GM19328 (cell line): ENCODE data around the gene FRMPD1.
A peak's percentile ranks its signal among the peaks of the same experiment; 100 is the strongest.
"Not testable (repeated sequence)": the region's sequence is repeated elsewhere in the genome, so short reads cannot be mapped to it uniquely, and the experiment has no call there.

Experiments used
- ATAC-seq: cut with Tn5 transposase; IDR thresholded peaks from one replicate; pipeline ENCODE4 v1.9.1; 2021; ENCODE audit warnings: mild to moderate bottlenecking, moderate library complexity; ENCODE audit not compliant: unreplicated experiment

Gene FRMPD1, protein sequence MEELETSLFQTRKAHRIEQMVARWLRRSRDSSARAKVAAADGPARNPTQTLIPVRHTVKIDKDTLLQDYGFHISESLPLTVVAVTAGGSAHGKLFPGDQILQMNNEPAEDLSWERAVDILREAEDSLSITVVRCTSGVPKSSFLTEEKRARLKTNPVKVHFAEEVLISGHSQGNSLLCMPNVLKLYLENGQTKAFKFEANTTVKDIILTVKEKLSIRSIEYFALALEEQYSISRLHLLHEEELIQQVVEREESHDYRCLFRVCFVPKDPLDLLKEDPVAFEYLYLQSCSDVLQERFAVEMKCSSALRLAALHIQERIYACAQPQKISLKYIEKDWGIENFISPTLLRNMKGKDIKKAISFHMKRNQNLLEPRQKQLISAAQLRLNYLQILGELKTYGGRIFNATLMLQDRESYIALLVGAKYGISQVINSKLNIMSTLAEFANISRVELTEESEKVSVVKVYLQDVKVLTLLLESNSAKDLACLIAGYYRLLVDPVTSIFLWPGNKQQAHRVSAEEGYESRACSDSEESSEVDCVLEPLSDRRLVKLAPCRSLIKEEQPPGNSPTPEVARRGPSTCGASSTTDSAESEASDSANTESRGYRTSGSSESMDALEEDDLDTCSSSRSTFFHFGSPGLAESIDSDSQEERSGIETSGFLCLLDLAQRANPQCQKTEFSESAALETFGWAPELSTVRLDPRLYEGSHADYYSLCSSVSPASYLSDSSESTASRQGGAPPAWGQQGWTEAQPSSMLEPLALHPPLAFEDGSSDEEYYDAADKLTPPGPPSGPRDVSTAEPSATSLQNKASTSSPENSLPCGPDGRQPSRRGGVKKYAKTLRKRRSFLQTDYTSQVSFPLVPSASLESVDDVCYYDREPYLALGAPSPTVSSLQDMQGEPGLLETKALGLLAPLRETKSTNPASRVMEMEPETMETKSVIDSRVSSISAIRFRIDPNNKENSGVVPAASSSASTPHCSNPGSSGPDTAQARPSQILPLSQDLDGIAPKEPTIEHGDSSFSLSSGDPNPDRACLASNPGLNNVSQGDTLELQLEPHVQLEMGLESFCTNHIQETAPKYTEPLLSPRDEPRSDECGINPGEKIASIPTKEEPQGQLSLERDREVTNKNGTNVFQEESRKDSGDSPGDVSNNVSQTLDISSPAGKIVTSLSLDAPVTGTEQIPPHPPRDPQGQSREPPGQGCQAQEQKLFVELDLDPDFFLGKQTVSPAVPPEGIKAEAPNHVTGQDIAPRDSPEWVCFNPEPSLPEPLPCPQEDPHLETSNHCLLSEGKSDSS (N-terminal part only)

DNA sequence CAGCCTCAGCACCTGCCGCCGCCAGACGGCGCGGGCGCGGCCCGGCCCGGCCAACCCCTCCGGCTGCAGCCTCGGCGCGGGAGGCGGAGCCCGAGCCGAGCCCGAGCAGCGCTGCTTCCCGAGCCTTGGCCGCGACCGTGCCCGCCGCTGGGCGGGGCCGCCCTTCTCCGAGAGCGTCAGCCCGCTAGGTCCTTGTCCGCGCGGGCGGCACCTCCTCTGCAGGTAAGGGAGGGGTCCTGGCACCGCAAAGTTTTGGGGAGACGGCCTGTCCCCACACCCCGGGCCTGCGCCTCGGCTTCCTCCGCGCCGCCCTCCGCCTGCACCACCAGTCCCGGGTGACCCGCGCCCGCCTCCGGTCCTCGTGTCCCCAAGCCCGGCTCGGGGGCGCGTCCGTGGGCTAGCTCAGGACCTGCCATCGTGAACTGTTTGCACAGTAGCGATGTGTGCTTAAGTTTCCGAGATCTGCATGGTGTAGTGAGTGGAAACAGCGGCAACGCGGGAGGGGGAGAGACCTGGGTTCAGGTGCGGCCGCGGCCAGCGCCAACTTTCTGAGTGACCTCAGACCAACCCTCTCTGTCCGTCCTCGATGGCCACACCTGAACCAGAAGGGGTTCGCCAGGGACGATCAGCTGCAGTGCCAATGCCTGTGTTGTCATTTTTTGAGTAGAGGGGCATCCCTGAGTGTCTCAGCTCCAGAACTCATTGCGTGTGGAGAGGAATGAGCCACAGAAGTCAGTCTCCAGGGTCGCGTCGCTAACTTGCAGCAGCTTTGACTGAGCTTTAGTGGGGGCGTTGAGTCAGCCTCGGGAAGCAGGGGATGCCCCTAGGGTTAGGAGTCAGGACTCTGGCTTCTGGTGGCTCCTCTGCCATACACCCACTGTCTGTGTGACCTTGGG is at the start of gene FRMPD1:
Gene FRMPD1, plus strand, starts transcription at position 82 of the 896 bp plus-strand sequence. CDS start 41,688 bp downstream, outside the sequence.
- ATAC-seq, result peak; percentile 88

DNA sequence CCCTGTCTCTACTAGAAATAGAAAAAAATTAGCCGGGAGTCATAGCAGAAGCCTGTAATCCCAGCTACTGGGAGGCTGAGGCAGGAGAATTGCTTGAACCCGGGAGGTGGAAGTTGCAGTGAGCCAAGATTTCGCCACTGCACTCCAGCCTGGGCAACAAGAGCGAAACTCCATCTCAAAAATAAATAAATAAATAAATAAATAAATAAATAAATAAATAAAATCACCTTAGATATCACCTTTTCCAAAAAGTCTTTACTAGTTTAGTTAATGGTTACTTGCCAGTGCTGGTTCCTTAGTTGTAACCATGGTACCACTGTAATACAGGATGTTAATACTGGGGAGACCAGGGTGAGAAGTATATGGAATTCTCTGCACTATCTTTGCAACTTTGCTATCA is 48.7 kb upstream of the FRMPD1 start:
- not testable (repeated sequence) for ATAC-seq

DNA sequence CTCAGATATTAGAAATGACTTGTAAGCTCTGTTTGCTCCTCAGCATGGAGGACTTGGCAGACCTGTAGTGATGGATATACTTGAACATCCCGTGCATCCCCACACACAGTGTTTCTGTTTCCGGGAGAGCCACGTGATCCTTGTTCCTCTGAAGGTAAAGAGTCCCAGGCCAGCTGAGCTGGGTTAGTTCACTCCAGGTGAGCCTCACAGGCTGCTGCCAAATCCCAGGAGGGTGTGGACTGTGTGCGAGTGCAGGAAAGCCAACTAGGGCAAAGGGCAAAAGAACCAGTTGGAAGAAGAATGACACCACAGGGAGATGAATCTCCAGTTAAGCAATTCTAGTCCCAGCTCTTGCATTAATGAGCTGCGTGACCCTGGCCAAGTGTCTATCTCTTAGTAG is 47.9 kb upstream of the FRMPD1 start:
- ATAC-seq, result no peak

DNA sequence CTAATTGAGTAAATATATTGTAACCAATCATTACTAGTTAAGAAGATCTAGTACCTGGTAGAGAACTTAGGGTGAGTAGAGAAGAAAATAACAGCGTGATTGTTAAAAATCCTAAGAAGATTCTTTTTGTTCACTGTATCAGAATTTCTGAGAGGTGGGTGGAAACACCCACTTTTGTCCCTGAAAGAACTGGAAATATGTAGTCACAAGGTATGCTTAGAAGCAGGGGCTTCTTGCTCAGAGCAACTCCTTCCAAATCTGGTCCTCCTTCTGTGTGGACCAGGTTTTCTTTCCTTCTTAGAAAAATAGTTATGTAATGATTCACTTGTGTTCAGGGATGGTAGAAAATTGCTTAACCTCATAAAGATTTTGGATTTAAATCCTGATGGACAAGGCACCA is 46.5 kb upstream of the FRMPD1 start:
- ATAC-seq, result no peak

DNA sequence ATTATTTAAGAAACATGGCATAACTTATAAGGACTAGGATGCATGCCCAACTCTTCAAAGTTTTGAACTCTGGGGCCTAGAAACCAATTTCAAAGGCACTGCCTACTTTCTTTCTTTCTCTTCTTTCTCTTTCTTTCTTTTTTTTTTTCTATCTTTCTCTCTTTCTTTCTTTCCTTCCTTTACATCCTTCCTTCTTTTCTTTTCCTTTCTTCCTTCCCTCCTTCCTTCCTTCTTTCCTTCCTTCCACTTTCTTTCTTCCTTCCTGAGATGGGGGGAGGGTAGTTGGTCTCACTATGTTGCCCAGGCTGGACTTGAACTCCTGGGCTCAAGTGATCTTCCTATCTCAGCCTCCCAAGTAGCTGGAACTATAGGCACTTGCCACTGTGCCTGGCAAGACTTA is 42.5 kb upstream of the FRMPD1 start:
- ATAC-seq, result no peak

DNA sequence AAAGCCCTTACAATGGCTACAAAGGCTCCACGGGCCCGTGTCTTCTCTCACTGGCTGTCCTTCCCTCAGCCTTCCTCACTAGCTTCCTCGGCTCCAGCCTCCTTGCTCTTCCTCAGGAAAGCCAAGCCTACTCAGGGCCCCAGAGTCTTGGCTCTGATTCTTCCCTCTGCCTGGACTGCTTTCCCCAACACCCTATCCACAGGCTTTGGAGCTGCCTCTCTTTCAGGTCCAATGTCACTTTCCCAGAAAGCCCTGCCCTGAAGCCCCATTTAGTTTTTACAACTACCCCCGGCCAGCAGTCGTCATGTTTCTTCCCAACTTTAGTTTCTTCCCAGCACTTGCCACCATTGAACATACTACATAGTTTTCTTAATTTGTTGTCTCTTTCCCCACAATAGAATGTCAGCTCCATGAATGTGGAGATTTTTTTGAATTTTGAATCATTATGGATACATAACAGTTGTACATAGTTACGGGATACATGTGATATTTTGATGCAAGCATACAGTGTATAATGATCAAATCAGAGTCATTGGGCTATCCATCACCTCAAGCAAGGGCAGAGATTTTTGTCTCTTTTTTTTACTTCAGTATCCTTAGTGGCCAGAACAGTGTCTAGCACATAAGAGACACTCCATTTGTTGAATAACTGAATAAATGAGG is 40.9 kb upstream of the FRMPD1 start:
- no peak for ATAC-seq

DNA sequence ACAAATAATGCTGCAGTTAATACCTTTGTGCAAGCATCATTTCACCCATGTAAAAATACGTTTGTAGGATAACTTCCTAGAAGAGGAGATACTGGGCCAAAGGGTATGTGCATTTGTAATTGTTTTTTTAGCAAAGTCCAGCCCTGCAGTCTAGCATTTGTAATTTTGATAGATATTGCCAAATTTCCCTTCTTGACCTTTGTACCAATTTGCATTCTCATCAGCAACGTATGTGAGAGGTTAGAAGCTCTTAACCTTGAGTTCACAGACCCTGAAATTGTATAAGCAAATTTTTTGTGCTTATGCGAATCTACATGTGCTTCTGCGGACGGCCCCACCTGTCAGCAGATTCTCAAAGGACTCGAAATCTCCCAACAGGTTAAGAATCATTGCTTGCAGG is 39.7 kb upstream of the FRMPD1 start:
- ATAC-seq, result no peak

DNA sequence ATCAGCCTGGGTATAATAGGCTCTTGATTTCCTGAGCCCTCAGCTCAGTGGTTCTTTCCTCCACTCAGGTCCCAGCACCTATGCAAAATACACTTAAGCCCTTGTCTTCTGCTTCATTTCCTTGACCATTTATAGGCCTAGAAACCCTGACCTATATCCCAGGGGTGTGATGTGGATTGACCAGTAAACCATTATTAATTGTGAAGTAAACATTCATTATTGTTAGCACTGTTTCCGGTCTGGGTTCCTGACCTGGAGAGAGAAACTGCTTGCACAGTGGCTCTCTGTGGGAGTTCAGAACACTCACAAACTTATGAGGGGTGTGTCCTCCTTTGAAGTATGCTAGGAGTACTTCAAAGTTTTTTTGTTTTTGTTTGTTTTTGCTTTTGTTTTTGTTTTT is 38.8 kb upstream of the FRMPD1 start:
- no peak for ATAC-seq

DNA sequence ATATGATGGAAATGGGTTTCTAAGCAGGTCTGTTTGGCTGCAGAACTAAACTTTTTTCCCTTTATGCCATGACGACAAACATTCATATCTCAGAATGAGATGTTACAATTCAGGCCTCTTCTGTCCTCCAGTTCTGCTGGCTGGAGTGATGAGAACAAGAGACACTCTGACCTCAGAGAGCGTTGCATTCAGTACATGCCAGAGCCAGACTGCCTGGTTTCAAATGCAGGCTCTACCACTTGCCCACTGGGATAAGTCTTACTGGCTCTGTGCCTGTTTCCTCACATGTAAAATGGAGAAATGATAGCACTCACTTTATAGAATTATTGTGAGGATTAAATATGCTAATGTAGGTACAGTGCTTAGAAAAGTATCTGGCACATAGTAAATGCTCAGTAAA is 33.6 kb upstream of the FRMPD1 start:
- ATAC-seq, result no peak

DNA sequence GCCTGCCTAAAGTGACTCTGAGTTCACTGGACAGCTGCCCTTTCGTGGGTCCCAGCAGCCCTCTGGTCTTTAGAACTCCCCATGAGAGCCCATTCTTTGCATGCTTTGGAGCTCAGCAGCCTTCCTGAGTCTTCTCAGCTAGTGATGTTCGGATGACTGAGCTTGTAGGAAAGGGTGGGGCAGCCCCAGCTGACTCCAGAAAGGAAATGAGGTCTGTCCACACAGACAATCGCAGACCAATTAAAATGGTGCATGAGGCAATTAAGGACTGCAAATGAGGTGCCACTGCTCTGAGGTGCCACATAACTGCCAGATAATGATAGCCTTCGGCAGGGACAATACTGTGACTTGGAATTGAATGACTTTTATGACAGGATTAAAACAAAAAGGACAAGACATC is 32.9 kb upstream of the FRMPD1 start:
- ATAC-seq, result no peak

DNA sequence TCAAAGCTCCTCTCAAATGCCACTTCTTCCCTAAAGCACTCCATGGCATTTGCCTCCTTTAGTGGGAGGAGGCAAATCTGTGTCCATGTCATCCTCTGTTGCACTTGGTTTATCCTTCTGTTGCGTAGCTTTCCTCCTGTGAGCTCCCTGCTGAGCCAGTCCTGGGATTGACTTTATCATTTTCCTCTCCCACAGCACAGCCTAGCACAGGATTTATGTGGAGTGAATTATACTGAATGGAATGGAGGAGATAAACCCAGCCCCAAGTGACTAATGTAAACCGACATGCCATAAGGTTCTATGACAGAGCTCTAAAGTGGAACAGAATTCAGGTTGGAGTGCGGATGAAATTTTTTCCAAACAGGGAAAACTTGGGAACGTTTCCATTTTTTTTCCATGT is 31.9 kb upstream of the FRMPD1 start:
- no peak for ATAC-seq

DNA sequence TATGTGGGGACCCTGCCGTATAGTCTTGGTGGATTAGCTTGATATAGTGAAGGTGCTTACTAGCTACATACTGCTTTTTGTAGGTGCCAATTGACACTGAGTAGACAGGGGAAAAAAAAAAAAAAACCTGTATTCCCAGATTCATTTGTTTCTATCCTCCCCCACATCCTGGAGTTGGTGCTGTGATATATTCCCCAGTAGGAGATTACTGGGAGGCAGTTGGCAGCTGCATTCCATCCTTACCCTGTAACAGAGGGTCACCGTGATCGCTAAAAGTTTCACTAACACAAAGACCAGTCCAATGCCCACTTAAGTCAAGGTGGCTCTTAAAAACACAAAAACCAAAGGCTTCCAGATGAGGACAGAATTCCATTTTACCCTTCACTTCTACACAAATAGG is 30.9 kb upstream of the FRMPD1 start:
- ATAC-seq, result no peak

DNA sequence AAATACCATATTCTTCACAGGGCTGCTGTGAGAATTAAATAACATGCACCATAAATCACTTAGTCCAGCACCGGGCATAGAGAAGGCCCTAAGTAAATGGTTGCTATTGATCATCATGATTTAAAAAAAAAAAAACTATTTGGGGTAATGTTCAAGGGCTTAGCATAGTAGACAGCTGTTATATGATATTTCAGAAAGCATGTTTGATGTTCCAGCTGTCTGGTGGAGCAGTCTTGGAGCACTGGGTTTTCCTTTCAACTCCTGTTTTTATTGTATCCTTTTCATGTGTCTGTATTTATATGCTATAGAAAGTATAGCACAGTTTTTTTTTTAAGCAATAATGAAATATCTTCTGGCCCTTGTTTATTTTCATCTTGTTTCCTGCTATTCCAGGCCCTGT is 30.4 kb upstream of the FRMPD1 start:
- no peak for ATAC-seq

DNA sequence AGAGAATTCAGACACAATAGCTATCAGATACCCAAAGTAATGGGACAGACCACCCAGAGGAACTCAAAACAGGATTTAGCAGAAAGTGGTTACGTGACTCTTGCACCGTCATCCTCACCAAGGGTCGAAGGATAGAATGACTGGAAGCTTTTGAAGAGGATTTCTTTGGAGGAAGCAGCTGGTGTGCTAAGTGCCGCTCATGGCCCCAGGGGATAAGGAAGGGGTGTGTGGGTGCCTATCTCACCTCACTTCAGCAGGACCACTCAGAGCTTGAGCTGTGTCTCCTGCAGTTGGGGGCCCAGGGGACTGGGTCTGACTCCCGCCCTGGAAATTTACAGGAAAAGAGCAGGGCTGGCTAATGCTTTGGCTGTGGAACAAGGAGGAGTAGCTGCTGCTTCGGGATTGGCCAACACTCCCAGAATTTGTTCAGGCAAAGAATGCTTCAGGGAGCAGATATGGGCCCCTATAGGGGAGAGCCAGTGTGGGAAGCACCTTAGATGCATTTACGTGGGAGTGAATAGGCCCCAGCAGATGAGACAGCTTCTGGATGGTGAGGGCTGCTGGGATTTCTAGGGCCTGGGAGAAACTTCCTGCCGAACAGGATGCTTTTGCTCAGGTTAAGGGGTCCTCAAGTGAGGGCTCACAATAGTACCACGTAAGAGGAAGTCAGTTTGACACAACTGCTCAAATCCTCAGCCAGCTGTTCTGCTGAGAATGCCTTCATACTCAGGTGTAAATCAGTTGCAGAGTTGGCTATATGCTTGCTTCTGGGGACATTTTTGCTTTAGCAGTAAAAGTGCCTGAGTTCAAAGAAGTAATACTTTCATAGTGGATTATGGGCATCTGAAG is 29.3 kb upstream of the FRMPD1 start:
- no peak for ATAC-seq

DNA sequence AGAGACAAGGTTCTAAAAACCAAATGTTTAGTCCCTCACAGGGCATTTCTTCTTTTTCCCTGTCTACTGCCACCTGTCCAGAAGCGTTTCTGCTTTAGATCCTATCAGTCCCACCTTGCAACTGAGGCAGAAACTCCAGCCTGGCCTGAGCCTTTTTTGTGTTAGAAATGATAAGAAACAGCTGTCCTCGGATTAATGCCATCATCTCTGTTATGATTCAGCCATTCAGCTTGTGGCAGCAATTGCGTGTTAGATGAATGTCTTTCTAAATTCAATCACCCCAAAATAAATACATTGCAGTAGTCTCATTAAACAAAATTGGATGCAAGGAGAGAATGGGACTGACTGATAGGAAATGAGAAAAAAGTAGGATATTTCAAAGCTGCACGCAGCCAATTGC is 28.3 kb upstream of the FRMPD1 start:
- ATAC-seq, result no peak

DNA sequence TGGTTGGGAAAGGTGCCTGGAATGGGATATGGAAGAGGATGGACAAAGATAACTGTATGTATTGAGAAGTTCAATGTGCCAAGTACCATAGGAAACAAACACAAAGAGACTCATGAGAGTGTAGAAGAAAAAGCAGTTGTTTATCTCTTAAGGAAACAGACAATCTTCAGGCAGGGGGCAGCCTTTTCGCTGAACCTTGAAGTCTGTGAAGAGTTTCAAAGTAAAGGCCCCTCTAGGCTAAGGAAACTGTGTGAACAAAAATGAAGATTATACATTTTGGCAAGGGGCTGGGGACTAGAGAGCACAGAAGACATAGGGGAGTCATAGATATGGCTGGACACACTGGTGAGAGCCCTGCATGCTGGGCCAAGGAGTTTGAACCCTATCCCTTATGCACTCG is 27.5 kb upstream of the FRMPD1 start:
- no peak for ATAC-seq

DNA sequence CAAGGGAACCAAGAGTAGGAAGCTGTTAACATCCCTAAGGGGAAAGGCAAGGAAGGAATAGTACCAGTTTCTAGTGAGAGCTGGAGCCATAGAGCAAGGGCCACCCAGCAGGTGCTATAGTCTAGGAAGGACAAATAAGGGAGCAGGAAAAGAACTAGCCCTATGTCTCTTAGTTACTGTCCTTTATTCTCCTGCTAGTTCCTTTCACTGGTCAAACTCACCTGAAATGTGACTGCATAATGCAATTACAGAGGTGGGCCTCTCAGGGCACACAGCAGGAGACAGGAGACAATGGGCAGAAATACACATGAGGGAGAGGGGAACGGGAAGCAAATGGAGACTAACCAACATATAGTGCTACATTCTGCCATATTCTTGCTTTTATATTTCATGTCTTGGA is 26.7 kb upstream of the FRMPD1 start:
- no peak for ATAC-seq

DNA sequence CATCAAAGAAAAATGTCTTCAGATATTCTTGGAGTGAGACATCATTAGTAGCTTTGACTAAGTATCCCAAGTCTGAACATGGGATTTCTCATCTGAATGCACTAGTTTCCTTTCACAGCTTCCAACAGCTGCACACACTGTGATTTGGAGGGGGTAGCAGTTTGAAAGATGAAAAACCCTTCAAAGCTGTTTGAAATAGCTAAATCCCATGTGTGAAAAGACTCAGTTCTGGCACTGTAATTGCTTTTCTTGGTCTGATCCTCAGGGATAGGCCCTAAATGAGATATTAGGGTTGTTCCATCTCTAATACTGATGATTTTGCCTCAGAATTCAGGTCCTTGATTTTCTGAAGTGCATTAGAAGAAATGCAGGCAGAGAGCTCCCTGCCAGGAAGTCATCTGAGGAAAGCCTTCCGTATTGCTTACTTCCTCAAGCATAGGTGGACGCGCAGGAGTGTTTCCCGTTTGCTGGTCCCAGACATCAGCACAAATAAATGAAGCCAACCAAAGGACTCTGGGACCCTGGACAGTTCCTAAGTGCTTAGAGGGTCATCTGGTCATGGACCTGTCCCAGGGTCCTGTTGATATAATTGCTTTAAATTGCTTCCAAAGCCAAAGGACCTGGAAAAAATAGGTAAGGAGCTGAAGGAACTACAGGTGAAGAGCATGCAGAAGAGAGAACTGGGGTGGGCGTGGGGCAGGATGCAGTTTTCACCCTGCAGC is 25.6 kb upstream of the FRMPD1 start:
- ATAC-seq, result no peak
